Stimulated activated CD4-positive, alpha-beta T cell treated with anti-CD3 and anti-CD28 coated beads, Interleukin-4, amount 100 ng/mL, for 4 hours (primary cell): Measurements from ENCODE around the gene FYB2.

Source experiments
- DNase-seq, 2 experiments: peaks; one replicate each; pipeline ENCODE4 v3.0.0-alpha.2; 2020

The FYB2 gene

GRCh38 chr1:56831871-56832693 lies 12.9 kb upstream of the FYB2 start:
- DNase-seq: peak; percentile 49 to 53

GRCh38 chr1:56830052-56830451 lies 10.8 kb upstream of the FYB2 start:
- DNase-seq: no peak

- DNase-seq: no peak
Measured at GRCh38 chr1:56827711-56828110, 8.5 kb upstream of the FYB2 start.

GRCh38 chr1:56825436-56825835 lies 6.2 kb upstream of the FYB2 start:
- no peak for DNase-seq

- no peak for DNase-seq
Measured at GRCh38 chr1:56824938-56825337, 5.7 kb upstream of the FYB2 start.

- DNase-seq: no peak
Measured at GRCh38 chr1:56824271-56824670, 5.1 kb upstream of the FYB2 start.

GRCh38 chr1:56821462-56821797 lies 2.2 kb upstream of the FYB2 start:
- DNase-seq: no peak

GRCh38 chr1:56820755-56821461 lies 1.7 kb upstream of the FYB2 start:
- DNase-seq: peak; percentile 42 to 65

- no peak for DNase-seq
Measured at GRCh38 chr1:56817716-56818463, 1.3 kb downstream of the FYB2 start.

- no peak for DNase-seq
Measured at GRCh38 chr1:56816909-56817308, 2.3 kb downstream of the FYB2 start.

GRCh38 chr1:56816264-56816663 lies 2.9 kb downstream of the FYB2 start:
- DNase-seq: no peak

GRCh38 chr1:56814205-56814604 lies 5.0 kb downstream of the FYB2 start:
- DNase-seq: no peak

- no peak for DNase-seq
Measured at GRCh38 chr1:56811331-56811730, 7.9 kb downstream of the FYB2 start.

- DNase-seq: no peak
Measured at GRCh38 chr1:56808410-56808809, 10.8 kb downstream of the FYB2 start.

GRCh38 chr1:56806804-56807203 lies 12.4 kb downstream of the FYB2 start:
- no peak for DNase-seq

- no peak for DNase-seq
Measured at GRCh38 chr1:56803561-56804156, 15.5 kb downstream of the FYB2 start.

- DNase-seq: no peak
Measured at GRCh38 chr1:56799605-56800400, 19.4 kb downstream of the FYB2 start.

GRCh38 chr1:56798053-56798471 lies 21.1 kb downstream of the FYB2 start:
- DNase-seq: no peak

- no peak for DNase-seq
Measured at GRCh38 chr1:56797065-56797685, 22.0 kb downstream of the FYB2 start.

- no peak for DNase-seq
Measured at GRCh38 chr1:56795870-56796269, 23.3 kb downstream of the FYB2 start.

- no peak for DNase-seq
Measured at GRCh38 chr1:56790036-56790435, 29.2 kb downstream of the FYB2 start.

- DNase-seq: no peak
Measured at GRCh38 chr1:56788588-56788987, 30.6 kb downstream of the FYB2 start.
